Mononuclear cell (primary cell): Measurements from ENCODE around the gene KLHL7. TPM values are rescaled to one million over a fixed set of nuclear protein-coding genes. Genes with fewer than 3 reads are reported as not detected.
"Not testable (repeated sequence)": the region's sequence is repeated elsewhere in the genome, so short reads cannot be mapped to it uniquely, and the experiment has no call there.

Experiments used
- H3K27me3 ChIP-seq: 2 replicates; pipeline ENCODE4 v1.6.0; 2011; ENCODE audit warnings: low read length, control low read depth; ENCODE audit not compliant: insufficient read depth
- H3K4me1 ChIP-seq: 2 replicates; pipeline ENCODE4 v1.5.1; 2011; ENCODE audit warnings: mild to moderate bottlenecking, low read length, control low read depth; ENCODE audit not compliant: insufficient read depth
- H3K4me3 ChIP-seq: 2 replicates; pipeline ENCODE4 v1.5.1; 2011; ENCODE audit warnings: mild to moderate bottlenecking, low read length, moderate library complexity
- H3K9me3 ChIP-seq: 2 replicates; pipeline ENCODE4 v1.5.1; 2011; ENCODE audit warnings: low read depth, mild to moderate bottlenecking, control low read depth, low read length
- total RNA-seq: library from RNA; depleted of rRNA; stranded (reverse); fragments of >200 nt; gene quantifications from one replicate; pipeline ENCODE4 v1.2.3, GENCODE V29; 2012

Gene KLHL7
- total RNA-seq, 1 donor: 20.8 TPM

DNA sequence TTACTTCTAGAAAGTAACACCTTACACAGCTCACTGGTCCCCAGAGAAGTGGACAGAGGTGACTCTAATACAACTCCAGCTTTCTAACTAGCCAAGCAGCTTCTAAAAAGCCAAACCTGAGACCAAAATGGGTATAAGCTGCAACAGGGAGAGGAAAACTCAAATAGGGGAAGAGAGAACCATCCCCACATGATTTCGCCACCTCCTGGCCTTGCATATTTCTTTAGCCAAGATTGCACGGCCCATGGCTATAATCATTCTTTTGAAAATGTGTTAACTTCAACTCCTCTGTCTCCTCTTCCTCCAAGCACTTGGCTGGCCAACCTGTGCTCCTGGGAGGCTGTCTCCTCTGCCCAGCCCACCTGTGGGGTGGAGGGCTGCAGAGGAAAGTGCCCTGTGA, 104.9 kb downstream of the KLHL7 start:
- H3K27me3 ChIP-seq: no peaks in the 10 kb centered on the region
- no peaks in the 10 kb centered on the region for H3K9me3 ChIP-seq
- H3K4me1 ChIP-seq: peaks cover 46% of the 10 kb centered on the region
- no peak overlapping the region for H3K4me3 ChIP-seq

DNA sequence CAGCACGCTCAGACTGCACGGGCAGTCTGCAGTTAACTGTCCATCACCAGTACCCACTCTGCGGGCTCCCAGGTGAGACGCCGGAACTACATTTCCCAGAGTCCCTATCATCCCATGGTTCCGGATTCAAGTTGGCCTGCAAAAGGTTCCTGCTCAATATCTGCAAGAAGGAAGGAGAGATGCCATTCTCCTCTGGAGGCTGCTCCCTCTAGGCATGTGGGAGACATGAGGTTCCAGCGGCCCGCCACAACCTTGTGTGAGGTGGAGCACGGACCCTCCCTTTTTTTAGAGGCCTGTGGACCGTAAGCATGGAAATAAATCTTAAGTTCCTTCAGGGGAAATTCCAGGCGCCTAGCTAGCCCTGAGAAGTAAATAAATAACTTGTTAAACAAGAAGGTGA, 106.0 kb downstream of the KLHL7 start:
- H3K9me3 ChIP-seq: no peaks in the 10 kb centered on the region
- peaks cover 51% of the 10 kb centered on the region for H3K4me1 ChIP-seq
- no peaks in the 10 kb centered on the region for H3K27me3 ChIP-seq
- H3K4me3 ChIP-seq: no peak overlapping the region

DNA sequence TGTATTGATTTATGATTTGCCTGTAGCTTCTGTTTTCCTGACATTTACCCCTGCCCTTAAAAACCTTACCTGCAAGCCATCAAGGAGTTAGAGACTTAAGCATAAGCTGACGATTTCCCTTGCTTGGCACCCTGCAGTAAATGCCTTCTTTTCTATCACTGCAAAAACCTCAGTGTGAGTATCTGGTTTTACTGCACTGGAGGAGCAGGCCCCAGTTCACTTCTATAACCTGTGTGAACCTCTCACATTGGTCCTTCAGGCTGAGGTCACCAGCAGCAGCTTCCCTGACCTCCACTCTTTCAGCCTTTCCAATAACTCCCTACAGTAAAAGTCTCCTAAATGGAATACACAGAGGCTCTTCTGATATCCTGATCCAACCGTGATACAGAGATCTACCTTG, 106.8 kb downstream of the KLHL7 start:
- Histone ChIP-seq H3K27me3 (no peaks in the 10 kb centered on the region), H3K9me3 (no peaks in the 10 kb centered on the region), H3K4me3 (no peak overlapping the region), H3K4me1 (peaks cover 45% of the 10 kb centered on the region)

DNA sequence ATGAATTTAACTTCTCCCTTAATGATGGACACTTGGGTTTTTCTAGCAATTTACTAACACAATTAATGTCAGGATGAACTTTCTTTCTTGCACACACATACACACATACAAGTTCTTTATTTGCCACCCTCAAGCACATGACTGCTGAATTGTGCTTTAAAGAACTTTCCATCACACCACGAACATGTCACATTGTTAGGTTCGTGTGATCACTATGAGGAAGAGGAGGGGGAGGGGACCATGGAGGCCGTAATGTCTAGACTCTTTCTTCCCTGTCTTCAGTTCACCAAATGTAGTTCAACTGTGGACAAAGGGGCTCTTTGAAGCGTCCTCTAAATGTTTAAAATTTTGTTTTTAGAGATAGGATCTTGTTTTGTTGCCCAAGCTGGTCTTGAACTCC, 107.3 kb downstream of the KLHL7 start:
- H3K4me3 ChIP-seq: no peak overlapping the region
- no peaks in the 10 kb centered on the region for H3K9me3 ChIP-seq
- no peaks in the 10 kb centered on the region for H3K27me3 ChIP-seq
- H3K4me1 ChIP-seq: peaks cover 42% of the 10 kb centered on the region

DNA sequence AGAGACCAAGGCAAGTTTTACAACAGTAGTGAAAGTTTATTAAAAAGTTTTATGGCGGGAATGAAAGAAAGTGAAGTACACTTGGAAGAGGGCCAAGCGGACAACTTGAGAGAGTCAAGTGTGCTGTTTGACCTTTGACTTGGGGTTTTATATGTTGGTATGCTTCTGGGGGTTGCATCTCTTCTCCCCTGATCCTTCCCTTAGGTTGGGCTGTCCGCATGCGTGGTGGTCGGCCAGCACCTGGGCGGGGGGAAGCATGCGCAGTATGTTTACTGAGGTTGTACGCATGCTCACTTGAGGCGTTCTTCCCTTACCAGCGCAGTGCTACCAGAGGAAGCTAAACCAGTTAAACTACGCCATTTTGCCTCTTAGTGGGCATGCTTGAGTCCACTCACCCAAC, 108.2 kb downstream of the KLHL7 start:
- no peaks in the 10 kb centered on the region for H3K9me3 ChIP-seq
- H3K4me1 ChIP-seq: peaks cover 34% of the 10 kb centered on the region
- no peak overlapping the region for H3K4me3 ChIP-seq
- H3K27me3 ChIP-seq: no peaks in the 10 kb centered on the region

DNA sequence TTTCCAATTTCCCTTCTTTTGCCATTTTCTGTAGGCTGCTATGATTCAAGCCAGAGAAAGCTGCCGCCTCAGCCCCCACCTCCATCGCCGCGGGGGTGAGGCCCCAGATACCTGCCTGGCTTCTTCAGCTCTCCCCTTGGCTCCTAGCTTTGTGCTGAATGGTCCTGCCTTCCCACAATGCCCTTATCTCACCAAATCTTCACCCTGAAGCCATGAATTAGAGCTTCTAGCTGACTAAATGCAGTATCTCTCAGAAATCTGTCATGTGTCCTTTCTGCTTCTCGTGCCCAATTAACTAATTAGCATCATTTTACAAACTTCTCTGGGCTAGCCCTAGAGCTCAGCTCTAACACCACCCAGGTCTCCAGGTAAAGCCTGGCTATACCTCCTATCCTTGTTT, 108.8 kb downstream of the KLHL7 start:
- Histone ChIP-seq H3K9me3 (no peaks in the 10 kb centered on the region), H3K4me3 (no peak overlapping the region), H3K4me1 (peaks cover 27% of the 10 kb centered on the region), H3K27me3 (no peaks in the 10 kb centered on the region)

DNA sequence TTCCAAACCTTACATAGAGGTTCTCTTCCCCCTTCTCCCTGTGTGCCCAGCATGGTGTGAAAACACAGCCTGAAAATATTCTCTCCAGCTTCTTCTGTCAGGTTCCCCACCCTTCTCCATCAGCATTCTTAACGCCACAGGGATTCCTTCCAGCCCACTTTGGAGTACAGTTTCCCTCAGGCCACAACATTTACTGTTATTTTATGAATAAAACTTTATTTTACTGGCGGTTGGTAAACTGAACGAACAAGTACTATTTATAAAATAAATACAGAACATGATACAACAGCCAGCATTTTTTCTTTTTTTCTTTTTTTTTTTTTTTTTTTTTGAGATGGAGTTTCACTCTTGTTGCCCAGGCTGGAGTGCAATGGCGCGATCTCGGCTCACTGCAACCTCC, 109.4 kb downstream of the KLHL7 start:
- no peaks in the 10 kb centered on the region for H3K9me3 ChIP-seq
- no peaks in the 10 kb centered on the region for H3K27me3 ChIP-seq
- no peak overlapping the region for H3K4me3 ChIP-seq
- H3K4me1 ChIP-seq: peaks cover 22% of the 10 kb centered on the region

DNA sequence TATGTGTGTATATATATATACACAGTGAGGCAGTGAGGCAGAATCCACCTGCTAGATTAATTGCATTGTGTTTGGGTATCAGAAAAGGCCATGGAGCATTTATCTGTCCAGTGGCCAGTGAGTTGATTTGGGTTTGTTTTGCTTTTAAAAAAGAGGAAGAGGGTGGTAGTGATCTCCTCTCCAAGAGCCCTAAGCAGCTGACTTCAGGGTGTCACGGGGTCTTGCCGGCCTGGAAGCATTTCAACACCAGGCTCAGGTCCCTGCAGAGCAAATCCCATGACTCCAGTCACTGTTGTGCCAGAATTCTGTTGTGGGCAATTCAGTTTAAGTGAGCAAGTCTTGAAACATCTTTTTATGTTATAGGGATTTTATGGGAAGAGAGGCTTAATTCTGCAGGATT, 110.4 kb downstream of the KLHL7 start:
- Histone ChIP-seq H3K4me3 (no peak overlapping the region), H3K27me3 (no peaks in the 10 kb centered on the region), H3K9me3 (no peaks in the 10 kb centered on the region), H3K4me1 (peaks cover 11% of the 10 kb centered on the region)

DNA sequence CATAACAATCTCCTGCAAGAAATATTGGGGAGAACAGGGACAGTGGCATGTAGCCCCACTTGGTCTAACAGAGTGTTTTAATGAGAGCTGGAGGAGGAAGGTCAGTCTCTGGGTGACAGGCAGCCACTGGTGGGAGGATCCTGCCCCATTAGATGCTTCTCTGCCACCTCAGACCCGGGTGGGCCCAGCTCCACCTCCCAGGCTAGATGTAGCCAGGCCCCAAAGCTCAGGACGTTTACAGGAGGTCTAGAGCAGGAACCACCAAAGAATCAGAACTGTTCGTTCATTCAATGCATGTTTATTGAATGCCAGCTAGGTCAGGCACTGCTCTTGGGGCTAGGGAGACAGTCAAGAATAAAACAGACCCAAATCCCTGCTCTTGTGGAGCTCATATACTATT, 112.6 kb downstream of the KLHL7 start:
- Histone ChIP-seq H3K27me3 (no peaks in the 10 kb centered on the region), H3K4me3 (no peak overlapping the region), H3K4me1 (peaks cover 11% of the 10 kb centered on the region), H3K9me3 (no peaks in the 10 kb centered on the region)

DNA sequence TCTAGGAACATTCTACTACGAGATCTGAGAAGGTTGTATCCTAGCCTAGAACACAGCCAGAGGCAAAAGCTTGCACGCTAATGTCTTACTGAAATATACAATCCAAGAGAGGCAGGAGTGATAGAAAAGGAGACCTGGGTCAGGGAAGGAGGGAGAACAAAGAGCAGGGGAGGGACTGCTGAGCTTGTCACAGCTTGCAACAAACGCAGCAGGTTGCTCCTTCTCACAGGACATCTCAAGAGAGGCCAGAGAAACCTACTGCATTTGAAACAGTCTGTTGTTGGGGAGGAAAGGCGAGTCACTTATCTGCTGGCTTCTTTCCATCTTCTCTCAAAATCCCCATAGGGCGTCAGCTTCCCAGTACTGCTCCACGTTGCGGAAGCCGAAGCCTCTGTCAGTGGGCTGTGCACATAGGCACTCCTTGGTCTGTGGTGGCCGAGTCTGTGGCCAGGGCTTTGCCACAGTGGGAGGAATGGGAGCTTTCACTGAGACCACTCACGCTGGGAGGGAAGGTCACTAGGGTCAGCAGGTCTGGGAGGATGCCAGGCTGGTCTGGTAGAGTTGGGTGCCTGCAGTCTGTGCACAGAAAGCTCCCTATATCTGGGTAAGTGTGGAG, 115.2 kb downstream of the KLHL7 start:
- Histone ChIP-seq H3K27me3 (no peaks in the 10 kb centered on the region), H3K9me3 (no peaks in the 10 kb centered on the region), H3K4me1 (peaks cover 10% of the 10 kb centered on the region), H3K4me3 (no peak overlapping the region)

DNA sequence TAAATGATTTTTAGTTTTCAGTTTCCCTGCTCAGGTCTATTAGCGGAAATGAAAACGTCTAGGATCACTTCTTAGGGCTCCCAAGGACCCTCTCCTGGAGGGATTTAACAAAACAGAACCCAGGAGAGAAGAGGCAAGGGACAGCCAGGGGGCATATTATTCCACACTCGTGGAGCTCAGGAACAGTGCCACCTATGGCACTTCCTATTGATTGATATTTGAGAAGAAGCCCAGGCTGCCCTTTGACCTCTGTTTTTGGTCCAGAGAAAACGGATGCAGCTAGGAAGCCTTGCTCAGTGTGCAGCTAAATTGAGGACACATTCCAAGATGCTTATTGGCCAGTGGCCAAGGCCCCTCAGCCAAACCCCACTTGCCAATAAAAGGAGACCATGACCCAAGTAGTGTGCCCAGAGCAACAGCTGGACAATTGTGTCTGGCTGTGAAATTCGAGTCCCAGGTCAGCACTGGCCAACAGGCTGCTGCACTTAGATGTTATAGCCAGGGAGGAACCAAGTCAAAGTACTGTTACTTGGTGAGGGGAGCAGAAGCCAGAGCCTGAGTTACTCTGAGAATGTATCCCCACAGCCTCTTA, 117.0 kb downstream of the KLHL7 start:
- H3K27me3 ChIP-seq: no peaks in the 10 kb centered on the region
- no peaks in the 10 kb centered on the region for H3K4me1 ChIP-seq
- H3K4me3 ChIP-seq: no peak overlapping the region
- no peaks in the 10 kb centered on the region for H3K9me3 ChIP-seq

DNA sequence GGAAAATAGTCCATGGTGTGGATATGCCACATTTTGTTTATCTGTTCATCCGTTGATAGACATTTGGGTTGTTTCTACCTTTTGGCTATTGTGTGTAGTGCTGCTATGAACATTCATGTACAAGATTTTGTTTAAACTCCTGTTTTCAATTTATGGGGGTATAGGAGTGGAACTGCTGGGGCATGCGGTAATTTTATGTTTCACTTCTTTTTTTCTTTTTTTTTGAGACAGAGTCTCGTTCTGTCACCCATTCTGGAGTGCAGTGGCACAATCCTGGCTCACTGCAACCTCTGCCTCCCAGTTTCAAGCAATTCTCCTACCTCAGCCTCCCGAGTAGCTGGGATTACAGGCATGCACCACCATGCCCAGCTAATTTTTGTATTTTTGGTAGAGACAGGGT, 118.8 kb downstream of the KLHL7 start:
- H3K4me1 ChIP-seq, H3K9me3 ChIP-seq, H3K4me3 ChIP-seq, H3K27me3 ChIP-seq: not testable (repeated sequence)

DNA sequence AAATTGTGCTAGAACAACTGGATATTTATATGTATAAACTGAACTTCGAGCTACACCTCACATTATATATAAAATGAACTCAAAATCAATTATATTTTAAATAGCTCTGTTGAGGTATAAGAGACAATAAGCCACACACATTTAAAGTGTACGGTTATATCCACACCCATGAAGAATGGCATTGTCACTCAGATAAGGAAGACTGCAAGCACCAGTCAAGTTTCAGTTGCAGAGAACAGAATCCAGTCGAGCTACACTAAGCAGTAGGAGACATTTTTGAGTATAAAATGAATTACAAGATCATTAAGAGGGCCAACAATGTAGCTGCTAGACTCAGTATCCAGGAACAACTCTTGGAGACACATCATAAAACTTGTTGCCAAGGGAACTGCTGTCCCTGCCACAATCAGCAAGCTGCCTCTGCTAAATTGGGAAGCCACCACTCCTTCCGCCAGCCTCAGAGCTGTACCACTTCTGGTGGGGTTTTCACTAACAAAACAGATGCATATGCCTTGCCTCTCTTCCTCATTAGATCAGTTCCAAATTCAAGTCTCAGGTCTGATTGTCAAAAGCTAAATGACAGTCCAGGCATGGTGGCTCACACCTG, 121.4 kb downstream of the KLHL7 start:
- Histone ChIP-seq H3K27me3 (no peaks in the 10 kb centered on the region), H3K4me3 (no peak overlapping the region), H3K4me1 (no peaks in the 10 kb centered on the region), H3K9me3 (no peaks in the 10 kb centered on the region)
